ENCODE data around the gene KRTAP10-3.

Gene KRTAP10-3

DNA sequence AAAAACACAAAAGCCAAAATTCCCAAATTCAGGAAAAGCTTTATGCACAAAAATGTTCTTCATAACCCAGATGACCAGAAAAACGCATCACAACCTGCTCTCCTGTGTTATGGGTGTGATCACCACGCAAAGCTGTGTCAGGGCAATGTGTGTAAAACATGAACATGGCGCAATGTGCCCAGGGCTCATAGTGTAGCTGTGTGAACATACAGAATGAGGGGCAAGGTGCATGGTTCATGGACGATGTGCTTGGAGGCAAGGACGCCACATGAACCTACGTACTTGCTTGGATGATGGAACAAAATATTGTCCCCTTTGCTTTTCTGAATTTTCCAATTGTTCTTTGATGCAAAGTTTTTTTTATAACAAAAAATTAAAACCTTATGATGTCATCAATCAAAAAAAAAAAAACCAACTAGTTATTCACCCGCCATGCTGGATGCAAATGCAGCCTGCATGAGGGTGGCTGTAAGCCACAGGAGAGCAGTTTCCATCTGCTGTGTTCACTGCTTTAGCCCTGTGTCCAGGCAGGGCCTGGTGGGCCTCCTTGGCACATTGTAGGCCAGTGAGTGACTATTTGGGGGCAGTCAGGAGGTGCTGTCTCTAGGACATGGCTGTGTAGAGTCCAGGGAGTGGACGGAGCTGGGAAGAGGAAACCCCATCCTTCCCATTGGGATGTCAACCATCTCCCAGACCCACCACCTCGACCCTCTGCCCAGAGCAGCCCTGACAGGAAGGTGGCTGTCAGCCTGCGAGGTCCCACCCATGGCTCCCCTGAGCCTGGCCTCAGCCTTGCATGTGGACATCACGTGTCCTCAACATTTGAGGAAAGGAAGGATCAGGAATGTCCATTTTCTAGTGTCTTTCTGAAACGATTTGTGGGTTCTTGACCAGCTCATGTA is 32.2 kb downstream of the KRTAP10-3 start:
- no peak overlapping the region for H3K27ac ChIP-seq (replicated peaks)
- TF ChIP-seq POLR2AphosphoS5 (IDR thresholded peaks at IDR 0.05; ENCODE audit: low read depth) (no peak), GABPA (IDR thresholded peaks at IDR 0.05; ENCODE audit: low read depth) (no peak), SPI1 (IDR thresholded peaks at IDR 0.05; ENCODE audit: borderline replicate concordance, low read depth) (no peak)
- TF ChIP-seq, protein P1, sequence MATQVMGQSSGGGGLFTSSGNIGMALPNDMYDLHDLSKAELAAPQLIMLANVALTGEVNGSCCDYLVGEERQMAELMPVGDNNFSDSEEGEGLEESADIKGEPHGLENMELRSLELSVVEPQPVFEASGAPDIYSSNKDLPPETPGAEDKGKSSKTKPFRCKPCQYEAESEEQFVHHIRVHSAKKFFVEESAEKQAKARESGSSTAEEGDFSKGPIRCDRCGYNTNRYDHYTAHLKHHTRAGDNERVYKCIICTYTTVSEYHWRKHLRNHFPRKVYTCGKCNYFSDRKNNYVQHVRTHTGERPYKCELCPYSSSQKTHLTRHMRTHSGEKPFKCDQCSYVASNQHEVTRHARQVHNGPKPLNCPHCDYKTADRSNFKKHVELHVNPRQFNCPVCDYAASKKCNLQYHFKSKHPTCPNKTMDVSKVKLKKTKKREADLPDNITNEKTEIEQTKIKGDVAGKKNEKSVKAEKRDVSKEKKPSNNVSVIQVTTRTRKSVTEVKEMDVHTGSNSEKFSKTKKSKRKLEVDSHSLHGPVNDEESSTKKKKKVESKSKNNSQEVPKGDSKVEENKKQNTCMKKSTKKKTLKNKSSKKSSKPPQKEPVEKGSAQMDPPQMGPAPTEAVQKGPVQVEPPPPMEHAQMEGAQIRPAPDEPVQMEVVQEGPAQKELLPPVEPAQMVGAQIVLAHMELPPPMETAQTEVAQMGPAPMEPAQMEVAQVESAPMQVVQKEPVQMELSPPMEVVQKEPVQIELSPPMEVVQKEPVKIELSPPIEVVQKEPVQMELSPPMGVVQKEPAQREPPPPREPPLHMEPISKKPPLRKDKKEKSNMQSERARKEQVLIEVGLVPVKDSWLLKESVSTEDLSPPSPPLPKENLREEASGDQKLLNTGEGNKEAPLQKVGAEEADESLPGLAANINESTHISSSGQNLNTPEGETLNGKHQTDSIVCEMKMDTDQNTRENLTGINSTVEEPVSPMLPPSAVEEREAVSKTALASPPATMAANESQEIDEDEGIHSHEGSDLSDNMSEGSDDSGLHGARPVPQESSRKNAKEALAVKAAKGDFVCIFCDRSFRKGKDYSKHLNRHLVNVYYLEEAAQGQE (IDR thresholded peaks at IDR 0.05; ENCODE audit: insufficient replicate concordance, low read depth): no peak
- TF ChIP-seq, protein P2, sequence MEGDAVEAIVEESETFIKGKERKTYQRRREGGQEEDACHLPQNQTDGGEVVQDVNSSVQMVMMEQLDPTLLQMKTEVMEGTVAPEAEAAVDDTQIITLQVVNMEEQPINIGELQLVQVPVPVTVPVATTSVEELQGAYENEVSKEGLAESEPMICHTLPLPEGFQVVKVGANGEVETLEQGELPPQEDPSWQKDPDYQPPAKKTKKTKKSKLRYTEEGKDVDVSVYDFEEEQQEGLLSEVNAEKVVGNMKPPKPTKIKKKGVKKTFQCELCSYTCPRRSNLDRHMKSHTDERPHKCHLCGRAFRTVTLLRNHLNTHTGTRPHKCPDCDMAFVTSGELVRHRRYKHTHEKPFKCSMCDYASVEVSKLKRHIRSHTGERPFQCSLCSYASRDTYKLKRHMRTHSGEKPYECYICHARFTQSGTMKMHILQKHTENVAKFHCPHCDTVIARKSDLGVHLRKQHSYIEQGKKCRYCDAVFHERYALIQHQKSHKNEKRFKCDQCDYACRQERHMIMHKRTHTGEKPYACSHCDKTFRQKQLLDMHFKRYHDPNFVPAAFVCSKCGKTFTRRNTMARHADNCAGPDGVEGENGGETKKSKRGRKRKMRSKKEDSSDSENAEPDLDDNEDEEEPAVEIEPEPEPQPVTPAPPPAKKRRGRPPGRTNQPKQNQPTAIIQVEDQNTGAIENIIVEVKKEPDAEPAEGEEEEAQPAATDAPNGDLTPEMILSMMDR (IDR thresholded peaks at IDR 0.05; ENCODE audit: insufficient read depth, low read length): no peak
- DNase-seq (ENCODE audit: low read depth in 1 of 2, low spot score in 1 of 2): no peak
- H3K27me3 ChIP-seq (ENCODE audit: insufficient read depth, poor library complexity, severe bottlenecking): no peaks in the 10 kb centered on the region
- H3K4me3 ChIP-seq (replicated peaks; ENCODE audit: insufficient read depth, low read length): no peak overlapping the region

DNA sequence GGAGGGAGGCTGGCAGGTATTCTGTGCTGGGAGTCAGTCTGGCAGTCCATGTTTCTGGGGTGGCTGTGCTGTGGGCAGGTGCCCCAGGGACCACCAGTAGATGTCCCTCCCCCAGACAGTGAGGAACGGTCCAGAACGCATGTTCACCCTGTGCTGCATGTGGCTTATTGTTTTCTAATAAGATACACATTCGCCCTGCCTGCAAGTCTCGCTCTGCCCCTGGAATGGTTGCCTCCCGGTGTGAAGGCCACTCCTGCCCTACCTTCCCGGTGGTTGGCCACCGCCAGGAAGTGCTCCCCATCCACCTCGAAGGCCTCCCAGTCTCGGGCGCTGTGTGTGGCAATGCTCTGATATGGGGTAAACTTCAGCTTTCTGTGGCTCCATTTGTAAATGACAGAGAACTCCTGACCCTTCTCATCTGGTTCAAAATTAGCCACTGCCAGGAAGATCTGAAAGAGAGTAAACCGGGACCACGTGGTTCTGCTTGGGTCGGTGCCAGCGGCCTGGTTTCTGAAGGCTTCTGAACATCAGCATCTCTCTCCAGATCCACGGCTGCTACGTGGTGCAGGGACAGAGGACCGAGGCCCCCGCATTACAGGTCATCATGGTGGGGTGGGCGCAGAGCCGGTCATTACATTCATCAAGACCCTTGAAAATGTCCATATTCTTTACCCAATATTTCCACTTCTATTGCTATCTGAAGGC is 33.1 kb downstream of the KRTAP10-3 start:
- Histone ChIP-seq H3K4me3 (replicated peaks; ENCODE audit: insufficient read depth, low read length) (no peak overlapping the region), H3K27me3 (ENCODE audit: insufficient read depth, poor library complexity, severe bottlenecking) (no peaks in the 10 kb centered on the region), H3K27ac (replicated peaks) (no peak overlapping the region)
- DNase-seq (ENCODE audit: low read depth in 1 of 2, low spot score in 1 of 2): no peak
- TF ChIP-seq, protein P1 (IDR thresholded peaks at IDR 0.05; ENCODE audit: insufficient replicate concordance, low read depth): no peak
- TF ChIP-seq, protein P2 (IDR thresholded peaks at IDR 0.05; ENCODE audit: insufficient read depth, low read length): no peak
- TF ChIP-seq SPI1 (IDR thresholded peaks at IDR 0.05; ENCODE audit: borderline replicate concordance, low read depth) (no peak), GABPA (IDR thresholded peaks at IDR 0.05; ENCODE audit: low read depth) (no peak), POLR2AphosphoS5 (IDR thresholded peaks at IDR 0.05; ENCODE audit: low read depth) (no peak)

DNA sequence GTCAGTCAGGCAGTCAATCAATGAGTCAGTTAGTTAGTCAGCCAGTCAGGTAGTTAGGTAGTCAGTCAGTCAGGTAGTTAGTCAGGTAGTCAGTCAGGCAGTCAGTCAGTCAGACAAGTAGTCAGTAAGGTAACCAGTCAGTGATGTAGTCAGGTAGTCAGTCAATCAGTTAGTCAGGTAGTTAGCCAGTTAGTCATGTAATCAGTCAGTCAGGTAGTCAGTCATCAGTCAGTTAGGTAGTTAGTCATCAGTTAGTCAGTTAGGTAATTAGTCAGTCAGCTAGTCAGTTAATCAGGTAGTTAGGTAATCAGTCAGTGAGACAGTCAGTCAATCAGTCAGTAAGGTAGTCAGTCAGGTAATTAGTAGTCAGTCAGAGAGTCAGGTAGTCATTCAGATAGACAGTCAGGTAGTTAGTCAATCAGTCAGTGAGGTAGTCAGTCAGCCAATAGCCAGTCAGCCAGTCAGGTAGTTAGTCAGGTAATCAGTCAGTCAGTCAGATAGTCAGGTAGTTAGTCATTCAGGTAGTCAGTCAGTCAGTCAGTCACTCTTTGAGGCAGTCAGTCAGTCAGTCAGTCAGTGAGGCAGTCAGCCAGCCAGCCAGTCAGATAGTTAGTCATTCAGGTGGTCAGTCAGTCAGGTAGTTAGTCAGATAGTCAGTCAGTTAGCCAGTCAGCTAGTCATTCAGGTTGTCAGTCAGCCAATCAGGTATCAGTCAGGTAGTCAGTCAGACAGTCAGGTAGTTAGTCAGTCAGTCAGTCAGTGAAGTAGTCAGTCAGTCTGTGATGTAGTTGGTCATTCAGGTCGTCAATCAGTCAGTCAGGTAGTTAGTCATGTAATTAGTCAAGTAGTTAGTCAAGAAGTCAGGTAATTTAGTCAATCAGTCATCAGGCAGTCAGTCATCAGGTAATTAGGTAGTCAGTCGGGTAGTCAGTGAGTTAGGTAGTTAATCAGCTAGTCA is 33.9 kb downstream of the KRTAP10-3 start:
- H3K27me3 ChIP-seq (ENCODE audit: insufficient read depth, poor library complexity, severe bottlenecking): no peaks in the 10 kb centered on the region
- no peak for DNase-seq (ENCODE audit: low read depth in 1 of 2, low spot score in 1 of 2)
- TF ChIP-seq, protein P1 (IDR thresholded peaks at IDR 0.05; ENCODE audit: insufficient replicate concordance, low read depth): no peak
- TF ChIP-seq GABPA (IDR thresholded peaks at IDR 0.05; ENCODE audit: low read depth) (no peak), POLR2AphosphoS5 (IDR thresholded peaks at IDR 0.05; ENCODE audit: low read depth) (no peak), SPI1 (IDR thresholded peaks at IDR 0.05; ENCODE audit: borderline replicate concordance, low read depth) (no peak)
- TF ChIP-seq, protein P2 (IDR thresholded peaks at IDR 0.05; ENCODE audit: insufficient read depth, low read length): no peak
- no peak overlapping the region for H3K27ac ChIP-seq (replicated peaks)
- no peak overlapping the region for H3K4me3 ChIP-seq (replicated peaks; ENCODE audit: insufficient read depth, low read length)

All from HL-60 (cell line).